SIG-M5 treated with dmso at 0.1 percent for 504 hours (cell line): ENCODE measurements around the gene NFKBIZ.
"Not testable (repeated sequence)": the region's sequence is repeated elsewhere in the genome, so short reads cannot be mapped to it uniquely, and the experiment has no call there.

Source experiments
- DNase-seq: peaks from one replicate; lab custom pipeline; 2025; ENCODE audit not compliant: unreplicated experiment; lab: John Stamatoyannopoulos, UW

Gene NFKBIZ

DNA sequence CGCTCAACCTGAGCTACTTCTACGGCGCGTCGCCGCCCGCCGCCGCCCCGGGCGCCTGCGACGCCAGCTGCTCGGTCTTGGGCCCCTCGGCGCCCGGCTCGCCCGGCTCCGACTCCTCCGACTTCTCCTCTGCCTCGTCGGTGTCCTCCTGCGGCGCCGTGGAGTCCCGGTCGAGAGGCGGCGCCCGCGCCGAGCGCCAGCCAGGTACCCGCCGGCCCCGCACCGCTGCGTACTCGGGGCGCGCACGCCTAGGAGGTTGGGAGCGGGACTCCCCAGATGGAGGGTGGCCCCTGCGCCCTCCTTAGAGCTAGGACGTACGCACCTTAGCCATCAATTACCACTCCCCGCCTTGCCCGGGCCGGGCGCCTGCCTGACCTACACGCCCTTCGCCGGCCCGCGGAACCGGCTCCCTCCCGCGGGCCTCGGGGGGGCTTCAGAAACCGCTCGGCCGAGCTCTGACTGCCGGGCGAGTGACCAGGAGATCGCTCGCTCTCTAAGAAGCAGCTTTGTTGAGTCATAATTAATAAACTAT, 466 bp downstream of the NFKBIZ start:
- DNase-seq = peak; percentile 43

DNA sequence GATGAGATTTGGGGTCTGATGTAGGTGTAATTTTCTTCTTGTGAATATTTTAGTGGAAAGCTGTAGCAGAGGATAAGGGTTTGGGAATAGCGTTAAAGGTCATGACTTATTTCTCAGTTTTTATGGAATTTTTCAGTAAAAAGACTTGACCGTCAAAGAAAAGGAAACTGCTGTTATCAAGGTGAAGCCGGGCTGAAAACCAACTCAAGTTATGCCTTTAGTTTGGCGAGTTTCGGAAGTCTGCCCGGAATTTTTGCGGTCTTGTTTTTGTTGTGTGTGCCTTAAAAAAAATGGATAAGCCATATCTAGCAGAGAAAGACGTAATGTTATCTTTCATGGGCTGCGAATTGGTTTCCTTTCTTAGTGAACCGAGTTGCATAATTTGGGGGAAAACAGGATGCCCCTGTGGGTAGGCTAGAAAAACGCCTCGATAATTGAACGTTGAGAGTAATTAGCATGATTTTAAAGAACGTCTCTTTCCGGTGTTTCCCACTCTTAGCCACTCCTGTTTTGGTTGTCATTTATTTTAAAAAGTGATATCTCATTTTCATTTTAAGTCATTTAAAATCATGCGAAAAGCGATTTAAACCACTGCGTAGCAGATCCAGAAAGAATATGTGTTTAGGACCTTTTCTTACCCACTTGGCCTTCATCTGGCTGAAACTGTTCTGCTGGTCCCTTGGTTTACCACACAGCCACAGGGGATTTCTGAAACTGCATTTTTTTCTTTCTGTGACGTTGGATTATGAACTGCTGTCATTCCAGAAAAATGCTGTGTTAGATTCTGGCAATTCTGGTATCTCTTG, 1.1 kb downstream of the NFKBIZ start:
- DNase-seq = peak; percentile 83

DNA sequence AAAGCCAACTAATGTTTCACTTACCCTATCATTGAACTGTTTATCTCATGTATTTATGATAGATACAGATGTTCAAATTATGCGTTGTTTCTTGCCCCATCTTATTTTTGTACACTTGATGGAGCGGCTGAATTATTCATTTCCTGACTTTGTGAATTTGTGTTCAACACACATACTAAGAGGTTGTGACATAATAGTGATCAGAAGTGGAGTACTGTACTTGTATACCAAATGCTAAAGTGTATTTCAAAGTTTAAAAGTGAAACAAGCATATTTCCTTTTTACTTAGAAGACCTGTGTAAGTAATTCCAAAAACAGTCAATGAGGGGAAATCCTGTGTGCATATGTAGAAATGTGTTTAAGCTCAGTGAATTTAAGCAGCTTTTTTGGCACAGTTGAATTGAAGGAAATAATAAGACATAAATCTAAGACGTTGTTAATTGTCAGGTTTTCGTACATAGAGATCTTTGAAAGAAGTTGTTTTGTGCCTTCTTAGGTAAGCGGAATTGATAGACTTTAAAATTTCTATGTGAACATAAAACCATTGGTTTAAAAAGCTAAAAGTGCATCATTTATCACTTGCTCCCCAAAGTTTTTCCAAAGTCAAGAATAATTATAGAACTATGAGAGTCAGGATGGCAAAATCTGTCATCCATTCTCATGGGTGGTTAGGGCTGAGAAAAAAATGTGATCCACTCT, 1.9 kb downstream of the NFKBIZ start:
- DNase-seq = no peak

GRCh38 chr3:101851850-101852714, 2.8 kb downstream of the NFKBIZ start:
- no peak for DNase-seq

GRCh38 chr3:101852983-101853840, 3.9 kb downstream of the NFKBIZ start:
- no peak for DNase-seq

GRCh38 chr3:101853982-101854381, 4.7 kb downstream of the NFKBIZ start:
- DNase-seq = no peak

DNA sequence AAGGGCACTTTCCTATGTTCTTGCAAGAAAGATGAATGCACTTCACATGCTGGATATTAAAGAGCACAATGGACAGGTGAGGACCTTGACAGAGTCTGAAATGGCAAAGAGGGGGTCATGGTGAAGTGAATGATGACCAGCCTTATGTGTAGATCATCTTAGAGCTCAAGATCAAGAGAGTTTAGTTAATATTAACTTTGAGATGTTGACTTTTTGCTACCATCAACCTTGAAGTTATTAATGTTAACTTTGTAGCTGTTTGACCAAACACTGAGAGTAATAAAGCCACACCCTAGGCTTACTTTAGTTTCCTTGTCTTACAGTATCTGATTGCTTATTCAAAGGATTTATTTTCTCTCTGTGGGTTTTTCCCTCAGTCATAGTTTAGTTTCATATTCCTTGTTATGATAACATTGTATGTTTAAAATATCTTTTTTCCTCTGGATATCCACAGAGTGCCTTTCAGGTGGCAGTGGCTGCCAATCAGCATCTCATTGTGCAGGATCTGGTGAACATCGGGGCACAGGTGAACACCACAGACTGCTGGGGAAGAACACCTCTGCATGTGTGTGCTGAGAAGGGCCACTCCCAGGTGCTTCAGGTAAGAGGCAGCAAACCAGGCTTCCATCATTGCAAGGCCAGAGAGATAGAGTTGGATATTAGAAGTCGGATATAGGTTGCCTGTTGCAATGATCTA, 5.4 kb downstream of the NFKBIZ start:
- no peak for DNase-seq

- no peak for DNase-seq
These were observed 8.0 kb downstream of the NFKBIZ start for GRCh38 chr3:101857301-101857741.

- no peak for DNase-seq
These were observed 9.2 kb downstream of the NFKBIZ start for GRCh38 chr3:101858464-101859030.

DNA sequence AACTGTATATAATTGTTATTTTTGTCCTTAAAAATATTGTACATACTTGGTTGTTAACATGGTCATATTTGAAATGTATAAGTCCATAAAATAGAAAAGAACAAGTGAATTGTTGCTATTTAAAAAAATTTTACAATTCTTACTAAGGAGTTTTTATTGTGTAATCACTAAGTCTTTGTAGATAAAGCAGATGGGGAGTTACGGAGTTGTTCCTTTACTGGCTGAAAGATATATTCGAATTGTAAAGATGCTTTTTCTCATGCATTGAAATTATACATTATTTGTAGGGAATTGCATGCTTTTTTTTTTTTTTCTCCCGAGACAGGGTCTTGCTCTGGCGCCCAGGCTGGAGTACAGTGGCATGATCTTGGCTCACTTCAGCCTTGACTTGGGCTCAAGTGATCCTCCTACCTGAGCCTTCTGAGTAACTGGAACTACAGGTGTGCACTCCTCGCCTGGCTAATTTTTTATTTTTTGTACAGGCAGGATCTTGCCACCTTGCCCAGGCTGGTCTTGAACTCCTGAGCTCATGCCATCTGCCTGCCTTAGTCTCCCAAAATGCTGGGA, 10.7 kb downstream of the NFKBIZ start:
- DNase-seq = no peak

DNA sequence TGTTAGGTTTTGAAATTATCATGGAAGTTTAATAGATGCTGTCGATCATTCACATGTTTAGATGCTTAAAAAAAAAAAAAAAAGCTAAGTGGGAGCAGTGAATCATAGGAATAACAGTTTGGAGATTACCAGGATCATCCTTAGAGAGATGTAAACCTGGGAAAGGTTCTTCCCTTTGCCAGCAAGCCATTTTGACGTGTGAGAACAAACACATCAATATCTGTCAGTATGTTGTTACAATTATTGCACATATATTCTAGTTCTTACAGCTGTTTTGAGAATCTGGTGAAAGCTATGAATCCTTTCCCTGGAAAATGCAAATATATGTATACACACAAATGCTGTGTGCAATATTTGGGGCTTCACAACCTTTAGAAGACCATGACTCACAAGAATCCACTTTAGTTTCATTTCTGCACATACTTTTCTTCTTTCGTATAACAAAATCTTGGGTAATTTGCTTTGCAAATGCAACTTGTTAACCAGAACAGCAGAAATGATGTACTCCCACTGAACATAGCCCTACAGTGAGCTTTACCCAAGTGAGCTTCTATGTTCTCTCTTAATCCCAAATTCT, 12.0 kb downstream of the NFKBIZ start:
- no peak for DNase-seq

GRCh38 chr3:101861789-101862415, 12.6 kb downstream of the NFKBIZ start:
- DNase-seq = no peak

GRCh38 chr3:101862416-101863165, 13.3 kb downstream of the NFKBIZ start:
- no peak for DNase-seq

GRCh38 chr3:101864926-101865325, 15.6 kb downstream of the NFKBIZ start:
- DNase-seq = not testable (repeated sequence)

DNA sequence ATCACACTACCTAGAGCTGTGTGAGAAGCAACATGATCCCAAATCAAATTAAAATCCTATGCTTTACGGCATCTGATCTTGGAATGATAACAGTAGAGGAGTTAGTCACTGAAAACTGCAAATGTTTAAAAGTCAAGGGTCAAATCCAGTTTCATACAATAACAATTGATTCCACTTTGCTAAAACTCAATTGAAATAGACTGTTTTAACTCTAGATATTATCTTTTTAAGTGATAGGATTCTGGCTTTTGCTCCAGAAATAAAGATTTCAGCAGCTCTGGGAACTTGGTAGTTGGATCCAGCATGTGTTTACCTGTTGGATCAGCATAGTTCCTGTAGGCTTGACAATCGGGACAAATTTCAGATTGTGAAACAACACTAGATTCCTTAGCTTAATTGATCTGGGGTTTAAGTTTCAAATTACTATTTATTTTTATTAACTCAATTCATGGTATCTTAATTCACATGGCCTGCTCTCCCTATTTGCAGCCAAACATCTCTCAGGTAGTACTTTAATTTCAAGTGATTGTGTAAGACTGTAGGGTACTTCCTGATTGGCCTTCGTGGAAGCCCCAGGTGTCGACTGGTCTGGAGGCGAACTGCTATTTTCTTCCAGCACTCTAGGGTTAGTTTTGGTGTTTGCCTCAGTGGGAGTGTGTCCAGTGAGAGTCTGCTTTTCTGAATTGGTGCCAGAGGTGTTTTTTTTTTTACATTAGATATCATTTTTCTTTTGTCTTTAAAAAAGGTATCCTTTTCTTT, 16.6 kb downstream of the NFKBIZ start:
- no peak for DNase-seq

GRCh38 chr3:101867511-101867910, 18.2 kb downstream of the NFKBIZ start:
- DNase-seq = no peak

DNA sequence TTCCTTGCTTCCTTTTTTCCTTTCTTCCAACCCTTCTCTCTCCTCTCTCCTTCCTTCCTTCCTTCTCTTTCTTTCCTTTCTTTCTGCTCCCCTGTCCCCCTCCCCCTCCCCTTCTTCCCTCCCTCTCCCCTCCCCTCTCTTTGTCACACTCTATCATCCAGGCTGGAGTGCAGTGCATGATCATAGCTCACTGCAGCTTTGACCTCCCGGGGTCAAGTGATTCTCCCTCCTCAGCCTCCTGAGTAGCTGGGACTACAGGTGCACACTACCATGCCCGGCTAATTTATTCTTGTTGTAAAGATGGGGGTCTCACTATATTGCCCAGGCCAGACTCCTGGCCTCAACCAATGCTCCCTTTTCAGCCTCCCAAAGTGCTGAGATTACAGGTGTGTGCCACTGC, 18.7 kb downstream of the NFKBIZ start:
- no peak for DNase-seq
